HFF-Myc (cell line): ENCODE data around the gene TNFAIP6.
A peak's percentile ranks its signal among the peaks of the same experiment; 100 is the strongest.
"Not testable (repeated sequence)": the region's sequence is repeated elsewhere in the genome, so short reads cannot be mapped to it uniquely, and the experiment has no call there.

Experiments
- DNase-seq: peaks from one replicate; pipeline ENCODE4 v3.0.0-alpha.2; 2011; ENCODE audit warnings: low read depth; ENCODE audit errors: extremely low read depth
- H3K4me3 ChIP-seq: replicated peaks from 2 replicates; pipeline ENCODE4 v1.5.1; 2011; ENCODE audit warnings: low read depth, mild to moderate bottlenecking, control low read depth, low read length
- TF ChIP-seq, protein P1 (sequence below): IDR thresholded peaks from 2 replicates; pipeline ENCODE4 v1.5.1; 2012; ENCODE audit warnings: mild to moderate bottlenecking, low read depth, low read length, control low read depth; ENCODE audit errors: missing control alignments

The TNFAIP6 gene

DNA sequence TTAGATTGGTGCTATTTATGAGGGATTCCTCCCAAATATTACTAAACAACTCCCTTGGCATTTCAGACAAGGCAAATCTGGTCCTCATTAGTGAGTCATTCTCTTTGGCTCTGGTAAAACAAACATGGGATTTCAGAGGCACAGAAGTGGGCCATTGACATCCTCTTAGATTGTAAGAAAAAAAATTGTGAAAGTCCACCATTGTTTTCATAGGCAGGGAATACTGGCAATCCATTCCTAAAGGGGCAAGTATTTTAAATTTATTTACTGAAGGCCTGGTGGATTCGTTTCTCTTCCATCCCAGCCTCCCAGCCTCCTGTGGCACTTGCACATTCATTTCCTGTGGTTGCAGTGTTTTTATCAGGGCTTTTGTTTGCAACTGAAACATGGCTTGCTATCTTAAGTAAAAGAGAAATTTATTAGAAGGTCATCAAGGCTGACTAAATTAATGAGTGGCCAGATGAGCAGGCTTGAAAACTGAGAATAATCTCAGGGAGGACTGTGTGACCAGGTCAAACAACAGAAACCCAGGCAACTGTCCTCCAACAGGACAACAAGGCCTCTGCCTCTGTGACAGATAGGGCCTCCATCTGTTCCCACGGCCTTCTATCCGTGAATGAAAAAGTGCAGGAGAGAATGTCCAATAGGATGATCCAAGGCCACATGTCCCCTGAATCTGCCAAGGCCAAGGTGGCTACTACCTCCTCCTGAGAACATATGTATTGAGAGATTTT, 23.1 kb upstream of the TNFAIP6 start:
- TF ChIP-seq, protein P1, sequence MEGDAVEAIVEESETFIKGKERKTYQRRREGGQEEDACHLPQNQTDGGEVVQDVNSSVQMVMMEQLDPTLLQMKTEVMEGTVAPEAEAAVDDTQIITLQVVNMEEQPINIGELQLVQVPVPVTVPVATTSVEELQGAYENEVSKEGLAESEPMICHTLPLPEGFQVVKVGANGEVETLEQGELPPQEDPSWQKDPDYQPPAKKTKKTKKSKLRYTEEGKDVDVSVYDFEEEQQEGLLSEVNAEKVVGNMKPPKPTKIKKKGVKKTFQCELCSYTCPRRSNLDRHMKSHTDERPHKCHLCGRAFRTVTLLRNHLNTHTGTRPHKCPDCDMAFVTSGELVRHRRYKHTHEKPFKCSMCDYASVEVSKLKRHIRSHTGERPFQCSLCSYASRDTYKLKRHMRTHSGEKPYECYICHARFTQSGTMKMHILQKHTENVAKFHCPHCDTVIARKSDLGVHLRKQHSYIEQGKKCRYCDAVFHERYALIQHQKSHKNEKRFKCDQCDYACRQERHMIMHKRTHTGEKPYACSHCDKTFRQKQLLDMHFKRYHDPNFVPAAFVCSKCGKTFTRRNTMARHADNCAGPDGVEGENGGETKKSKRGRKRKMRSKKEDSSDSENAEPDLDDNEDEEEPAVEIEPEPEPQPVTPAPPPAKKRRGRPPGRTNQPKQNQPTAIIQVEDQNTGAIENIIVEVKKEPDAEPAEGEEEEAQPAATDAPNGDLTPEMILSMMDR: no peak
- no peak overlapping the region for H3K4me3 ChIP-seq
- DNase-seq: peak; percentile 90

DNA sequence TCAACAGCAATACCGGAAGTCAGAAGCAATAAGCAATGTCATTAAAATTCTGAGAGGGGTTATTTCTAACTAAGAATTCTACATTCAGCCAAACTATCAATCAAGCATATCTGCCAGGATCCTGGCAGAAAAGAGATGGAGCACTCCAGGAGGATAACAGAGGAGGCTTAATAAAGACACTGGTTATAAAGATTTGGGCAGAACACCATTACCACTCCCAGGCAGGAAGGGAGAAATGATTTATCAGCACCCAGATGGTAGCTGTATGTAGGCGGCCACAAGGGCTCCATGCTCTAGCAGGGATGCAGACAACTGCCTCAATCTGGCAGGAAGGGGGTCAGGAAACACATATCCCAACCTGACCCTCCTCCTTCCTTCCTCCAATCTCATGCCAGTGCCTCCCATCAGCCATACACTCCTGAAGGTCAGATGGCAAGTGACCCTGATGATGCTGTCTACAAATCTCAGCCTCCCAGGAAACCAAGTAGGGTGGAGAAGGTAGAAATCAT, 20.5 kb upstream of the TNFAIP6 start:
- no peak overlapping the region for H3K4me3 ChIP-seq
- TF ChIP-seq, protein P1: no peak
- DNase-seq: no peak

DNA sequence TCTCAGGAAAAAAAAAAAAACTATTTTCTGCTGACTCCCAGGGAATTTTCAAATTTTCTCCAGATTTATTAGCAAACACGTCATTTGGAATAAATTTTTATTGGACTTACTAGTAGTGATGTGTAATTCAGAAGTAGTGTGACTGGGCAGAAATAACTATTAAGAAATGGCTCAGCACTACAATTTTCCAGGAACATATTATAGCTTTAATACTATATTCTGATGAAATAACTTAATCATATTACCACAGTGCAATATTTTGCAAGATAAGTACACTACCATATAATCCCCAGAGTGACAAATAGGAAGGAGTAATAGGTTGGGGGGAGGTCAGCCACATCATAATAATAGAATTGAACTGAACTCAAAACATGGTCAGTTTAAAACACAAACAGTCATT, 19.7 kb upstream of the TNFAIP6 start:
- DNase-seq: no peak
- TF ChIP-seq, protein P1: no peak
- H3K4me3 ChIP-seq: no peak overlapping the region

DNA sequence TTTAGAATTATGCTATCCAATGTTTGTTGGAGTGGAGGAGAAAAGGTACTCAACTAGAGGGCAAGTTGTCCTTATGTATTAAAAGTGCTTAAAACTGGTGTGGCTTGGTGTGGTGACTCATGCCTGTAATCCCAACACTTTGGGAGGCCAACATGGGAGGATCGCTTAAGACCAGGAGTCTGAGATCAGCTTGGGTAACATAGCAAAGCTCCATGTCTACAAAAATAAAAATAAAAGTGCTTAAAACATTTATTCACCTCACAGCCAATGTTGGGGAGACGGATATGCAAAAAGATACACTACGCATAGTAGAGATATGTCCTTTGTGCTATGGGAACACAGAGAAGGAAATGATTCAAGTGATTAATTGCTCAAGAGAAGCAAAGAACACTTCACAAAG, 19.3 kb upstream of the TNFAIP6 start:
- H3K4me3 ChIP-seq: no peak overlapping the region
- TF ChIP-seq, protein P1: no peak
- DNase-seq: no peak

DNA sequence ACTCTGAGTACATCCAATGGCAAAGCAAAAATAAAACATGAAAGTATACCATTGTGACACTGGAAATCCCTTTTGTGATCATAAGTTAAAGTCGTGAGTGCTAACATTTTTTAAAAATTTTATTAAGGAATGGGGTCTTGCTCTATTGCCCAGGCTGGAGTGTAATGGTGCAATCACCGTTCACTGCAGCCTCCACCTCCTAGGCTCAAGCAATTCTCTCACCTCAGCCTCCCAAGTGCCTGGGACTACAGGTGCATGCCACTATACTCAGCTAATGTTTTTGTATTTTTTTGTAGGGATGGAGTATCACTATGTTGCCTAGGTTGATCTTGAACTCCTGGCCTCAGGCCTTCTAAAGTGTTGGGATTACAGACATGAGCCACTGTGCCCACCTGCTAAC, 14.3 kb upstream of the TNFAIP6 start:
- DNase-seq: no peak
- TF ChIP-seq, protein P1: no peak
- no peak overlapping the region for H3K4me3 ChIP-seq

DNA sequence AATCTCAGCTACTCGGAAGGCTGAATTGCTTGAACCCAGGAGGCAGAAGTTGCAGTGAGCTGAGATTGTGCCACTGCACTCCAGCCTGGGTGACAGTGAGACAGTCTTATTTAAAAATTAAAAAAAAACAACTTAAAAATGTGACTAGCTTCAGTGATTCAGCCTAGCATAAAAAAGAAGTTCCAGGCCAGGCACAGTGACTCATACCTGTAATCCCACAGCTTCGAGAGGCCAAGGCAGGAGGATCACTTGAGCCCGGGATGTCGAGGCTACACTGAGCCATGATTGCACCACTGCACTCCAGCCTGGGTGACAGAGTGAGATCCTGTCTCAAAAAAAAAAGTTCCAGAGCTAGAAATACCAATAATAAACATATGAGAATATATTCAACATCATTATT, 13.2 kb upstream of the TNFAIP6 start:
- DNase-seq, H3K4me3 ChIP-seq: not testable (repeated sequence)

DNA sequence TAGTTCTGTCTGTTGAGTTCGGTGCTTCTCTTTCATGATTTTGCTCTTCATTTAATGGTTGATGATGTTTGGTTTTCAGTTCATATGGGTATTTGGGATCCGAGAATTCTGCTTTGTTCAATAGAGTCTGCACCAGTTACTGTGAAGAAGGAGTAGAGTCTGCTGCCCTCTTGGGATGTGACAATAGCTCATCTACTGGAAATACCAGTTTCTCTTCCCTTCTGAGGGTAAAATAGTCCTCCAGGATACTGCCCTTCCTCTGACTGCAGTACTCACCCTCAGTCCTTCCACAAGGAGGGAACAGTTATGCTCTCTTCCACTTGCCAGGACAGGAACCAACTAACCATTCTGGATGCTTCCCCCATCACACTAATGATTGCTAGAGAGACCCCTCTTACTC, 12.5 kb upstream of the TNFAIP6 start:
- TF ChIP-seq, protein P1: no peak
- no peak overlapping the region for H3K4me3 ChIP-seq
- no peak for DNase-seq
